GM12878 (cell line): ENCODE data around the gene CNTLN. TPM values are rescaled to one million over a fixed set of nuclear protein-coding genes. Genes with fewer than 3 reads are reported as not detected.

ENCODE experiments used
- ATAC-seq: fragments of 200-7000 bp; cut with Tn5 transposase; 3 replicates; pipeline ENCODE4 v1.9.1; 2020; ENCODE audit warnings: mild to moderate bottlenecking, moderate library complexity
- BruUV-seq: library from RNA; stranded (reverse); fragments of 400-500 nt; replicated peaks from 2 replicates; lab custom pipeline; 2021; lab: Mats Ljungman, UMichigan
- CTCF ChIA-PET: fragments of 300-600 bp; sonication (Branson Sonifier 250); formaldehyde crosslinking; extraction: SDS; loops from one replicate; lab custom pipeline; 2021; ENCODE audit warnings: inconsistent platforms; lab: Yijun Ruan, JAX
- POLR2A ChIA-PET: fragments of 350-600 bp; formaldehyde crosslinking; extraction: SDS; loops from one replicate; lab custom pipeline; 2021; ENCODE audit warnings: inconsistent platforms; lab: Charles Lee
- RAD21 ChIA-PET: fragments of 300-600 bp; sonication (Branson Sonifier 250); formaldehyde crosslinking; loops from one replicate; lab custom pipeline; 2023; ENCODE audit warnings: antibody characterized with exemption; ENCODE audit not compliant: unreplicated experiment; lab: Charles Lee
- SMC1A ChIA-PET: fragments of 300-600 bp; sonication (Branson Sonifier 250); formaldehyde crosslinking; loops from one replicate; lab custom pipeline; 2023; ENCODE audit not compliant: unreplicated experiment, uncharacterized antibody; lab: Charles Lee
- DNase-seq: peaks from one replicate; pipeline ENCODE4 v3.0.0-alpha.2; 2011; ENCODE audit warnings: low read depth, low spot score
- FAIRE-seq: peaks from 3 replicates; lab custom pipeline; 2011; peaks lifted over from hg19 to GRCh38; lab: Jason Lieb, UNC
- H2AFZ ChIP-seq: 2 replicates; pipeline ENCODE4 v1.6.0; 2011; ENCODE audit warnings: low read depth, low read length, control low read depth; ENCODE audit not compliant: control insufficient read depth
- H3K27ac ChIP-seq: 2 replicates; pipeline ENCODE4 v1.5.1; 2011; ENCODE audit warnings: control low read depth; ENCODE audit not compliant: control insufficient read depth, insufficient read depth
- H3K27me3 ChIP-seq, 2 experiments: replicated peaks in 1 of 2; 2 replicates each; pipeline versions ENCODE4 v1.6.0 to v1.6.1; 2011; ENCODE audit warnings: low read length in 1 of 2; ENCODE audit not compliant: control insufficient read depth in 2 of 2, insufficient read depth in 2 of 2
- H3K36me3 ChIP-seq, 2 experiments: 2 replicates each; pipeline ENCODE4 v1.5.1; 2011; ENCODE audit warnings: low read length in 1 of 2; ENCODE audit not compliant: control insufficient read depth in 2 of 2, insufficient read depth in 2 of 2
- H3K4me1 ChIP-seq: 2 replicates; pipeline ENCODE4 v1.6.1; 2011; ENCODE audit warnings: mild to moderate bottlenecking, low read length, moderate library complexity, mixed read lengths; ENCODE audit not compliant: control insufficient read depth, insufficient read depth
- H3K4me2 ChIP-seq: 2 replicates; pipeline ENCODE4 v1.6.0; 2011; ENCODE audit warnings: control low read depth; ENCODE audit not compliant: control insufficient read depth, insufficient read depth
- H3K4me3 ChIP-seq: fragments of 200-600 bp; sonication (generic); 2 replicates; pipeline ENCODE4 v1.5.1; 2016
- H3K79me2 ChIP-seq: 2 replicates; pipeline ENCODE4 v1.6.0; 2011; ENCODE audit warnings: low read length; ENCODE audit not compliant: control insufficient read depth, insufficient read depth
- H3K9ac ChIP-seq: 2 replicates; pipeline ENCODE4 v1.8.0; 2011; ENCODE audit warnings: low read length, control low read depth, mixed read lengths; ENCODE audit not compliant: control insufficient read depth, insufficient read depth
- H3K9me3 ChIP-seq: replicated peaks from 3 replicates; pipeline ENCODE4 v1.5.1; 2011; ENCODE audit warnings: mild to moderate bottlenecking, low read length; ENCODE audit not compliant: control insufficient read depth, insufficient read depth
- H4K20me1 ChIP-seq: 2 replicates; pipeline ENCODE4 v1.6.0; 2011; ENCODE audit not compliant: control insufficient read depth, insufficient read depth
- ATF7 ChIP-seq: fragments of 450-650 bp; IDR thresholded peaks from 2 replicates; pipeline ENCODE4 v1.6.1; 2016; ENCODE audit warnings: low read depth, mild to moderate bottlenecking
- BCLAF1 ChIP-seq: fragments of 450-650 bp; IDR thresholded peaks from 2 replicates; pipeline ENCODE4 v1.6.1; 2017; ENCODE audit warnings: antibody characterized with exemption, mild to moderate bottlenecking, moderate library complexity
- BRCA1 ChIP-seq: IDR thresholded peaks from 2 replicates; pipeline ENCODE4 v1.6.1; 2011; ENCODE audit warnings: low read depth, low read length, improper control_type of control experiment
- HDGF ChIP-seq: fragments of 450-650 bp; IDR thresholded peaks from 2 replicates; pipeline ENCODE4 v1.6.1; 2016; ENCODE audit warnings: antibody characterized with exemption
- MXI1 ChIP-seq: fragments of 150-350 bp; IDR thresholded peaks from 2 replicates; pipeline ENCODE4 v1.6.1; 2011; ENCODE audit warnings: low read depth, mild to moderate bottlenecking, inconsistent platforms, low read length, improper control_type of control experiment
- NFYB ChIP-seq: IDR thresholded peaks from 2 replicates; pipeline ENCODE4 v1.6.1; 2011; ENCODE audit warnings: low read depth, mild to moderate bottlenecking, low read length, improper control_type of control experiment, moderate library complexity; ENCODE audit not compliant: insufficient read depth
- NR2F1 ChIP-seq: fragments of 450-650 bp; conservative IDR thresholded peaks from 2 replicates; pipeline ENCODE4 v1.6.1; 2017; ENCODE audit warnings: mild to moderate bottlenecking
- RUNX3 ChIP-seq: IDR thresholded peaks from 2 replicates; pipeline ENCODE4 v1.6.1; 2012; ENCODE audit warnings: low read length, inconsistent platforms
- SREBF2 ChIP-seq: IDR thresholded peaks from 2 replicates; pipeline ENCODE4 v1.6.1; 2012; ENCODE audit warnings: mild to moderate bottlenecking, low read length
- ZNF217 ChIP-seq: fragments of 450-650 bp; IDR thresholded peaks from 2 replicates; pipeline ENCODE4 v1.6.1; 2017; ENCODE audit warnings: antibody characterized with exemption, mild to moderate bottlenecking
- ZNF592 ChIP-seq: fragments of 450-650 bp; IDR thresholded peaks from 2 replicates; pipeline ENCODE4 v1.6.1; 2017; ENCODE audit warnings: mild to moderate bottlenecking, moderate library complexity
- ZZZ3 ChIP-seq: IDR thresholded peaks from 2 replicates; pipeline ENCODE4 v1.6.1; 2011; ENCODE audit warnings: low read depth; ENCODE audit not compliant: control insufficient read depth, insufficient read length
- WGBS: methylation state at CpG from one replicate; pipeline ENCODE4 v1.1.6; 2016; ENCODE audit warnings: low lambda C conversion rate; ENCODE audit not compliant: insufficient replicate concordance, insufficient coverage; ENCODE audit errors: missing lambda C conversion rate; 5-methylcytosine and 5-hydroxymethylcytosine counted together
- in situ Hi-C: fragments of 300-500 bp; cut with MboI; formaldehyde crosslinking; loops from 9 replicates; pipeline ENCODE4 v1.14.3; 2018; ENCODE audit warnings: mixed read lengths
- intact Hi-C: fragments of 100-400 bp; cut with micrococcal nuclease; formaldehyde crosslinking; loops from one replicate; pipeline ENCODE4 v1.14.2; 2022; ENCODE audit not compliant: unreplicated experiment
- polyA plus RNA-seq, 11 experiments: library from polyadenylated mRNA; depleted of rRNA in 4 of 11; unstranded in 6 of 11; stranded (reverse) in 5 of 11; fragments of >200 nt; fragmentation: Nextera tagmentation in 4 of 11; fragmentation: Illumina TruSeq in 1 of 11; extraction: Ambion mirVana in 4 of 11; extraction: Trizol in 1 of 11; gene quantifications; 1 replicate in 1 of 11; 2 replicates in 10 of 11; pipeline versions ENCODE4 v1.2.1 to v1.2.3, GENCODE V29; 2011 to 2016; ENCODE audit warnings: inconsistent platforms in 2 of 11, missing spikeins in 2 of 11, low read depth in 1 of 11
- total RNA-seq, 4 experiments: library from RNA; depleted of rRNA in 3 of 4; stranded (reverse); fragments of >200 nt in 3 of 4; fragmentation: Illumina TruSeq in 1 of 4; extraction: Trizol in 1 of 4; gene quantifications; 2 replicates each; pipeline versions ENCODE4 v1.2.1 to v1.2.3, GENCODE V29; 2013 to 2021
- TF ChIP-seq, protein P1 (sequence below): IDR thresholded peaks from 2 replicates; pipeline ENCODE4 v1.6.1; 2012; ENCODE audit warnings: low read depth, low read length, improper control_type of control experiment
- TF ChIP-seq, protein P2 (sequence below): fragments of 450-650 bp; IDR thresholded peaks from 2 replicates; pipeline ENCODE4 v1.6.1; 2018; ENCODE audit warnings: mild to moderate bottlenecking, low read depth, moderate library complexity; ENCODE audit not compliant: partially characterized antibody

CNTLN gene
- total and polyA plus RNA-seq, 10 of the 15 experiments (the other 5 are each of a cell fraction or from before 2014, with no cell fraction given) = 0.01 to 7.0 (median 0.03) TPM; not detected in 4

- TF ChIP-seq MXI1 (no peak), RUNX3 (no peak), ZNF217 (no peak), ZZZ3 (no peak), HDGF (no peak)
Measured at GRCh38 chr9:17402309-17402708, 267.5 kb downstream of the CNTLN start (continued).

DNA sequence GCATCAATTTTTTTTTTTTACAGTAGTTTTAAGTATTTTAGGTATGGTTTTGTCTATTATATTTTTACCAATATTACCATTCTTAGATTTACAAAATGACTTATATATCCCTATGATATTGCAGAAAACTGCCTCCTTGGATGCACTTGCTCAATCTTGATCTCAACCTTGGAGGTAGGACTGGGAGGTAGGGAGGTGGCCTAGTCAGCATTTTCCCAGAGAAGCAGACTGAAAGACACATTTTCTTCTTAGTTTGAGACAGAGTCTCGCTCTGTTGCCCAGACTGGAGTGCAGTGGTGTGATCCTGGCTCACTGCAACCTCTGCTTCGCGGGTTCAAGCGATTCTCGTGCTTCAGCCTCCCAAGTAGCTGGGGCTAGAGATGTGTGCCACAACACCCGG is 268.7 kb downstream of the CNTLN start:
- intact Hi-C loops = no loop called here
- TF ChIP-seq, protein P1, sequence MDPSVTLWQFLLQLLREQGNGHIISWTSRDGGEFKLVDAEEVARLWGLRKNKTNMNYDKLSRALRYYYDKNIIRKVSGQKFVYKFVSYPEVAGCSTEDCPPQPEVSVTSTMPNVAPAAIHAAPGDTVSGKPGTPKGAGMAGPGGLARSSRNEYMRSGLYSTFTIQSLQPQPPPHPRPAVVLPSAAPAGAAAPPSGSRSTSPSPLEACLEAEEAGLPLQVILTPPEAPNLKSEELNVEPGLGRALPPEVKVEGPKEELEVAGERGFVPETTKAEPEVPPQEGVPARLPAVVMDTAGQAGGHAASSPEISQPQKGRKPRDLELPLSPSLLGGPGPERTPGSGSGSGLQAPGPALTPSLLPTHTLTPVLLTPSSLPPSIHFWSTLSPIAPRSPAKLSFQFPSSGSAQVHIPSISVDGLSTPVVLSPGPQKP = no peak
- TF ChIP-seq ATF7 = no peak
- no peak for TF ChIP-seq SREBF2
- TF ChIP-seq ZNF592 = no peak
- no peak for TF ChIP-seq NFYB
- TF ChIP-seq NR2F1 = no peak
- no peak for TF ChIP-seq BRCA1
- TF ChIP-seq BCLAF1 = no peak
- TF ChIP-seq, protein P2, sequence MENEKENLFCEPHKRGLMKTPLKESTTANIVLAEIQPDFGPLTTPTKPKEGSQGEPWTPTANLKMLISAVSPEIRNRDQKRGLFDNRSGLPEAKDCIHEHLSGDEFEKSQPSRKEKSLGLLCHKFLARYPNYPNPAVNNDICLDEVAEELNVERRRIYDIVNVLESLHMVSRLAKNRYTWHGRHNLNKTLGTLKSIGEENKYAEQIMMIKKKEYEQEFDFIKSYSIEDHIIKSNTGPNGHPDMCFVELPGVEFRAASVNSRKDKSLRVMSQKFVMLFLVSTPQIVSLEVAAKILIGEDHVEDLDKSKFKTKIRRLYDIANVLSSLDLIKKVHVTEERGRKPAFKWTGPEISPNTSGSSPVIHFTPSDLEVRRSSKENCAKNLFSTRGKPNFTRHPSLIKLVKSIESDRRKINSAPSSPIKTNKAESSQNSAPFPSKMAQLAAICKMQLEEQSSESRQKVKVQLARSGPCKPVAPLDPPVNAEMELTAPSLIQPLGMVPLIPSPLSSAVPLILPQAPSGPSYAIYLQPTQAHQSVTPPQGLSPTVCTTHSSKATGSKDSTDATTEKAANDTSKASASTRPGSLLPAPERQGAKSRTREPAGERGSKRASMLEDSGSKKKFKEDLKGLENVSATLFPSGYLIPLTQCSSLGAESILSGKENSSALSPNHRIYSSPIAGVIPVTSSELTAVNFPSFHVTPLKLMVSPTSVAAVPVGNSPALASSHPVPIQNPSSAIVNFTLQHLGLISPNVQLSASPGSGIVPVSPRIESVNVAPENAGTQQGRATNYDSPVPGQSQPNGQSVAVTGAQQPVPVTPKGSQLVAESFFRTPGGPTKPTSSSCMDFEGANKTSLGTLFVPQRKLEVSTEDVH = no peak

More for the DNA sequence above, 268.7 kb downstream of the CNTLN start:
- H3K36me3 ChIP-seq = no peaks in the 10 kb centered on the region
- no peak for FAIRE-seq
- RAD21 ChIA-PET = no interaction called here
- CTCF ChIA-PET = interaction anchor here (0.8 to 2.3 kb wide), 2 partner anchors 11 to 287 kb away, joined by 3 to 11 read pairs; no protein-coding TSS in a partner anchor
- POLR2A ChIA-PET = no interaction called here
- H3K27me3 ChIP-seq = no peaks in the 10 kb centered on the region
- no peak overlapping the region for H3K27ac ChIP-seq
- BruUV-seq = no TSS peak
- H3K4me3 ChIP-seq = no peak overlapping the region
- no peak overlapping the region for H3K9ac ChIP-seq
- no peak for DNase-seq
- no peaks in the 10 kb centered on the region for H3K79me2 ChIP-seq
- H3K9me3 ChIP-seq = no peaks in the 10 kb centered on the region
- H3K4me2 ChIP-seq = no peak overlapping the region
- H3K4me1 ChIP-seq = no peaks in the 10 kb centered on the region
- 40% methylated on average over 6 of the region's 6 CpGs for WGBS
- in situ Hi-C loops = no loop called here
- SMC1A ChIA-PET = no interaction called here
- H2AFZ ChIP-seq = no peak overlapping the region
- ATAC-seq = no peak
- H4K20me1 ChIP-seq = no peaks in the 10 kb centered on the region
